Activated T-helper 1 cell treated with anti-CD3 and anti-CD28 coated beads, Interleukin-2, amount 50 U/mL, for 16 hours (primary cell): ENCODE measurements around the gene PHRF1.
"Not testable (repeated sequence)": the region's sequence is repeated elsewhere in the genome, so short reads cannot be mapped to it uniquely, and the experiment has no call there.

ENCODE experiments used
- DNase-seq, 2 donors: peaks; one replicate each; pipeline ENCODE4 v3.0.0-alpha.2; 2020; ENCODE audit warnings: low read depth in 1 of 2, low spot score in 1 of 2

The PHRF1 gene

DNA sequence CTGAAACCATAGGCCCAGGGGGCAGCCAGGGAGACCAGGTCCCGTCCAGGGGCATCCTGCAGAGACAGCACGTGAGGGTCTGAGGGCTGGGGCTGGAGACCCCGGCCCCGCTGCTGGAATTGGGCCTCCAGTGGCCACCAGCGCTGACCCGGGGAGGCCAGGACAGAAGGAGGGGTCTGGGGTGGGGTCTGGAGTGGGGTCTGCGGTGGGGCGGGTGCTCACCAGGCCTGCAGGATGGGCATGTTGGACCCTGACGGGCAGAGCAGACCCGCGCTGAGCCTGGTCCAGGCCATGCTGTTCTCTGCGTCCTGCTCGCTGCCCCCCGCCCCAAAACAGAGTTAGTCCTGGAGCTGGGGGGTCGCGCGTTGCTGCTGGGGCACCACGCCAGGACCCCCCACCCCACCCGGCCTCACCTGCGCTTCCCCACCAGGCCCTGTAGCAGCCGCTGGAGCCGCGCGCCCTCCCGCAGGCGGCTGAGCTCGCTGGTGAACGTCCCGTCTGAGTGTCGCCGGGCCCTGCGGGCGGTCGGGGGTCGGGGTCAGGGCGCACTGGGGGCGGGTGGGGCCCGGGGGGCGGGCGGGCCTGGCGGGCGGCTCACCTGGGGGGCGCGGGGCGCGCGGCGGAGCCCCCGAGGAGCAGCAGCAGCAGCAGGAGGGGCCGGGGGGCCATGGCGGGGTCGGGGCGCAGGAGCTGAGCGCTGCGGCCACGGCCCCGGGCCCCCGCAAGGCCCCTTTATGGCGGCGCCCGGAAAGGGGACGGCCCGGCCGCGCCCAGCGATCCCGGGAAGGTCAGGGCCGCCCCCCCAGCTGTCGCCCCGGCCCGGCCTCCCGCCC lies 50.4 kb downstream of the PHRF1 start, which contains the start of gene SCT:
SCT (minus strand) TSS at position 707 of the 833 bp plus-strand sequence; CDS start at position 669, 38 bp downstream.
- DNase-seq: no peak

DNA sequence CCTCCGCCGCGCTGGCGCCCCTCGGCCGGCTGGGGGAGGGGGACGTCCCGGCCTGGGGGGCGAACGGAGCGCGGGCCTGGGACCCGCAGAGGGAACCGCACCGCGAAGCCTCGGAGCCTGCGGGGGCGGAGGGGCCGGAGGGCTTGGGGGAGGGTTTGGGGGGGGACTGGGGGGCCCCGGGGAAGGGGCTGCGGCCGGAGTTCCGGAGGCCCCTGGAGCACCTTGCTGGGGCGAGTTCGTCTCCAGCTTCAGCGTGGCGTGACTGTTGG lies 51.0 kb downstream of the PHRF1 start:
- no peak for DNase-seq

DNA sequence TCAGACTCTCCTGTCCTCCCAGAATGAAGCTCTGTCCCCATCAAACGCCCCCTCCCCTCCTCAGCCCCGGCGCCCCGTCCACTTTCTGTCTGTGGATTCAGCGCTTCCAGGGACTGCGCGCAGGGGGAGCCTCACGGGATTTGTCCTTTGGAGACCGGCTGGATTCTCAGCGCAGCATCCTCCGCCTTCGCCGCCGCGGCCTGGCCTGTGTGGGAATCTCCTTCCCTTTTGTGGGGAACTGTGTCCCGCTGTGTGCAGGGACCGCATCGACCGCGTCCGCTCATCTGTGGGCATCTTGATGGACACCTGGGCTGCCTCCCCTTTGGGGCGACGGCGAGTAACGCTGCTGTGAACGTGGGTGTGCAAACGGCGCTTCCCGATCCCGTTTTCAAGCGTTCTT lies 51.8 kb downstream of the PHRF1 start:
- no peak for DNase-seq

DNA sequence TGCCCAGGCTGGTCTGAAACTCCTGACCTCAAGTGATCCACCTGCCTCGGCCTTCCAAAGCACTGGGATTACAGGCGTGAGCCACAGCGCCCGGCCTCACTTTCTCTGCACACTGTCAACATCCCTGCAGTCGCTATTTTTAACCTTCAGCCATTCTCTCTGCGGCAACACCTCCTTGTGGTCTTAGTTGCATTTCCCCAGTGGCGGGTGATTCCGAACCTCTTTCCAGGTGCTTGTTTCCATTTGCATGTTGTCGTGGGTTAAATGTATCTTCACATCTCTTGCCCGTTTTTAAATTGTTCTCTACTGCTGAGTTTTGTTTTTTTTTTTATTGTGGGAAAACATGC lies 52.9 kb downstream of the PHRF1 start:
- no peak for DNase-seq

DNA sequence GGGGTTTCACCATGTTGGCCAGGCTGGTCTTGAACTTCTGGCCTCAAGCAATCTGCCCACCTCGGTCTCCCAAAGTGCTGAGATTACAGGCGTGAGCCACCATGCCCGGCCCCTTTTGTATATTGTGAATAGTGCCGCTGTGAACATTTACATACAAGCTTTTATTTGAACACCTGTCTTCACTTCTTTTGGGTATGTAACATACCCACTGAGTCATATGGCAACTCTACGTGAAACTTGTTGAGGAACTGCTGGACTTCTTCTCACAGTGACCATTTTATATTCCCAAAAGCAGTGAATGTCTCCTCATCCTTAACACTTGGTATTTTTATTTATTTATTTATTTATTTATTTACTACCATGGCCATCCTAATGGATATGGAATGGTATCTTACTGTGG lies 54.6 kb downstream of the PHRF1 start:
- DNase-seq: no peak

DNA sequence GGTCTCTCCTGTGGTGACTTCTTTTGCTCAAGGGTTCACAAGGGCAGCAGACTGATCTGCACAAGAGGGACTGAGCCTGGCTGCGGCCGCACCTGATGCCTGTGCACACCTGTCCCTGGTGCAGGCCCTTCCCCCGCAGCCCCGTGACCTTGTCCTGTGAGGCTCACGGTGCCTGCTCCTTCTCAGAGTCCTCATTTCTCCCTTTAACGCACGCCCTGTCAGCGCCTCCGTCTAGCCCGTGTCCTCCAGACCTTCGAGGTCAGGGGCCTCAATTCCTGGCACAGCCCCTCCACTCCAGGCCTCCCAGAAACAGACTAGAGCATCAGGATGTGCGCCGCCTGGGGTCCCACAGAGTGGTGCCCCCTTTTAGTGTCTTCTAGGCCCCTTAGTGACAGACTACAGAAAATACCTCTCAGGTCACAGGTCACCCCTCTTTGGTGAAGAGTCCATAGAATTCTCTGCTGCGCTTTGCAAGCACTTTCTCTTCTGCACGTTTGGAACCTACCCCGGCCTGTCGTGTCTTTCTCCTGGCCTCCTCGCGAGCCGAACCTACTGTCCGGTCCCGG lies 59.8 kb downstream of the PHRF1 start:
- no peak for DNase-seq

DNA sequence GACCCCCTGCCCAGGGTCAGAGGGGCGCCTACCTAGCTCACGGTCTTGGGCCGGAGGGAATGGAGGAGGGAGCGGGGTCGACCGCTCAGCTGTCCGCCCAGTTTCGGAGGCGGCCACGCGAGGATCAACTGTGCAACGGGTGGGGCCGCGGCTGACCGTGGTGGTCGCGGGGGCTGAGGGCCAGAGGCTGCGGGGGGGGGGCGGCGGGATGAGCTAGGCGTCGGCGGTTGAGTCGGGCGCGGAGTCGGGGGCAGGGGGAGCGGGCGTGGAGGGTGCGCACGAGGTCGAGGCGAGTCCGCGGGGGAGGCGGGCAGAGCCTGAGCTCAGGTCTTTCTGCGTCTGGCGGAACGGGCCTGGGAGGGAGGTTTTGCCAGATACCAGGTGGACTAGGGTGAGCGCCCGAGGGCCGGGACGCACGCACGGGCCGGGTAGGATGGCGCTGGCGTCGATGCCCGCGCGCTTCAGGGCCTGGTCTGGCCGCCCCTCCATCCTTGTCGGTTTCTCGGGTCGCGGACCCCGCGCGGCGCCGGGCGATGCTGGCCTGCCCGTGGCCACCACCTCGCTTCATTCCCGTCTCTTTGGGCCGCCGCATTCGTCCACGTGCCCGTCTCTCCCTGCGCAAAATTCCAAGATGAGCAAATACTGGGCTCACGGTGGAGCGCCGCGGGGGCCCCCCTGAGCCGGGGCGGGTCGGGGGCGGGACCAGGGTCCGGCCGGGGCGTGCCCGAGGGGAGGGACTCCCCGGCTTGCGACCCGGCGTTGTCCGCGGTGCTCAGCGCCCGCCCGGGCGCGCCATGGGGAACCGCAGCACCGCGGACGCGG lies 60.5 kb downstream of the PHRF1 start, which contains the start of gene DRD4:
DRD4 (plus strand) TSS at position 759 of the 822 bp plus-strand sequence; CDS start at position 795, 36 bp downstream.
- no peak for DNase-seq

DNA sequence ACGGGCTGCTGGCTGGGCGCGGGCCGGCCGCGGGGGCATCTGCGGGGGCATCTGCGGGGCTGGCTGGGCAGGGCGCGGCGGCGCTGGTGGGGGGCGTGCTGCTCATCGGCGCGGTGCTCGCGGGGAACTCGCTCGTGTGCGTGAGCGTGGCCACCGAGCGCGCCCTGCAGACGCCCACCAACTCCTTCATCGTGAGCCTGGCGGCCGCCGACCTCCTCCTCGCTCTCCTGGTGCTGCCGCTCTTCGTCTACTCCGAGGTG lies 61.0 kb downstream of the PHRF1 start:
- DNase-seq: no peak

DNA sequence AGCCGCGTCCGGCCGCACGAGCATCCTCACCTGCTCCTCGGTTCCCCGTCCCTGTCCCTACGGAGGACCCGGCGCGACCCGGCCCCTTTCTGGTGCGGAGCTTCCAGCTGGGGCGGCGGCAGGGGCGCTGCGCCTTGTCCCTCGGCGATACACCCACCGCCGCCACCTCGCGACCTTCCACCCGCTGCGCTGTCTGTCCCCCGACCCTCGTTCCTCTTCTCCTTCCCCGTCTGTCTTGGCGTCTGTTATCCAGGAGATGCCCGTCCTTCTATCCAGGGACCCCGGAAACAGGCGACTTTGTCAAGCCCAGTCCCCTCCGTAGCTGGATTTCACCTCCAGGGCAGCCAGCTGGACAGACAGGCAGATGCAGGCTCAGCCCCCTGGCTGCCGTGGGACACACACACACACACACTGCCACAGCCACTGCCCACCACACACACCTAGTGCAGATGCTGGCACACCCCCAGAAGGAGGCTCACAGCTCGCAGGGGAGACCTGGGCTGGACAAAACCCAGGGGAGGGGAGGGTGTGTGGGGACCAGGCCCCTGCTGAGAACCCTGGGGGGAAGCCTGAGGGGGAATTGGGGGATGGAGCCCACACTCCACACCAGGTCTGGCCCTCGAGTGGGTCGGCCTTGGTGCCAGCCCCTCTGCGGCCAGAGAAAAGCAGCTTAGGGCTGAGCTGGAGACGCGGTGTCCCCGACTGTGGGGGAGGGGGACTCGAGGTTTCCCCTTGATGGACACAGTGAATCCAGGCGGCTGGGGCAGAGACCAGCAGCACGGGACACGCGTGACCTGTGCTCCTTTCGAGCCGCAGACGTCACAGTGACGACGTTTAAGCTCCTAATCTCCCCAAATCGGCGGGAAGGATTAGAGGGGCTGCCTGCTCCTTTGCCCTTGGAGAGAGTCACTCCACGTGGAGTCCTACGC lies 61.6 kb downstream of the PHRF1 start:
- DNase-seq: no peak

DNA sequence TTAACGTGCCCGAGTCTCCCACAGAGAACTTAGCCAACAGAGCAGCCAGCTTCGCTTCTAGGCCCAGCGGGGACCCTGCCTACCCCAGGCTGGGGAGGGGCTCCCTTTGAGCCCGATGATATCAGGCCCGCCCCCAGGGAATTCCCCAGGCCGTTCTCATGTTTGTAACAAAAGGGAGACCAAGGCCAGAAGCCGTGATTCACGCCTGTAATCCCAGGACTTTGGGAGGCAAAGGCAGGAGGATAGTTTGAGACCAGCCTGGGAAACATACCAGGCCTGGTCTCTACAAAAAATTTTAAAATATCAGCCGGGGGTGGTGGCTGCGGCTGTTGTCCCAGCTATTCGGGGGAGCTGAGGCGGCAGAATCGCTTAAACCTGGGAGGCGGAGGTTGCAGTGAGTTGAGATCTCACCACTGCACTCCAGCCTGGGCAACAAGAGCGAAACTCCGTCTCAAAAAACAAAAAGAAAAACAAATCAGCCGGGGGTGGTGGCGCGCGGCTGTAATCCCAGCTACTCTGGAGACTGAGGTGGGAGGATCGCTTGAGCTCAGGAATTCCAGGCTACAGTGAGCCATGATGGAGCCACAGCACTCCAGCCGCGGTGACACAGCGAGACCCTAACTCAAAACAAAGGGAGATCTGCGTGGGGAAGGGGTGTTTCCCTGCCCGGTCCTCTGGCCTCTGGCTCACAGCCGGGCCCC lies 62.5 kb downstream of the PHRF1 start:
- DNase-seq: no peak

DNA sequence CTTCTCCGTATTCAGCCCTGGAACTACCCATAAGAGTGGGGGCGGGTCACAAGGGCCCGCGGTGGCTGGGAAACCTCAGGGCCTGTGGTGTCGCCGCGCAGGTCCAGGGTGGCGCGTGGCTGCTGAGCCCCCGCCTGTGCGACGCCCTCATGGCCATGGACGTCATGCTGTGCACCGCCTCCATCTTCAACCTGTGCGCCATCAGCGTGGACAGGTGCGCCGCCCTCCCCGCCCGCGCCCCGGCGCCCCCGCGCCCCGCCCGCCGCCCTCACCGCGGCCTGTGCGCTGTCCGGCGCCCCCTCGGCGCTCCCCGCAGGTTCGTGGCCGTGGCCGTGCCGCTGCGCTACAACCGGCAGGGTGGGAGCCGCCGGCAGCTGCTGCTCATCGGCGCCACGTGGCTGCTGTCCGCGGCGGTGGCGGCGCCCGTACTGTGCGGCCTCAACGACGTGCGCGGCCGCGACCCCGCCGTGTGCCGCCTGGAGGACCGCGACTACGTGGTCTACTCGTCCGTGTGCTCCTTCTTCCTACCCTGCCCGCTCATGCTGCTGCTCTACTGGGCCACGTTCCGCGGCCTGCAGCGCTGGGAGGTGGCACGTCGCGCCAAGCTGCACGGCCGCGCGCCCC lies 63.2 kb downstream of the PHRF1 start:
- no peak for DNase-seq

DNA sequence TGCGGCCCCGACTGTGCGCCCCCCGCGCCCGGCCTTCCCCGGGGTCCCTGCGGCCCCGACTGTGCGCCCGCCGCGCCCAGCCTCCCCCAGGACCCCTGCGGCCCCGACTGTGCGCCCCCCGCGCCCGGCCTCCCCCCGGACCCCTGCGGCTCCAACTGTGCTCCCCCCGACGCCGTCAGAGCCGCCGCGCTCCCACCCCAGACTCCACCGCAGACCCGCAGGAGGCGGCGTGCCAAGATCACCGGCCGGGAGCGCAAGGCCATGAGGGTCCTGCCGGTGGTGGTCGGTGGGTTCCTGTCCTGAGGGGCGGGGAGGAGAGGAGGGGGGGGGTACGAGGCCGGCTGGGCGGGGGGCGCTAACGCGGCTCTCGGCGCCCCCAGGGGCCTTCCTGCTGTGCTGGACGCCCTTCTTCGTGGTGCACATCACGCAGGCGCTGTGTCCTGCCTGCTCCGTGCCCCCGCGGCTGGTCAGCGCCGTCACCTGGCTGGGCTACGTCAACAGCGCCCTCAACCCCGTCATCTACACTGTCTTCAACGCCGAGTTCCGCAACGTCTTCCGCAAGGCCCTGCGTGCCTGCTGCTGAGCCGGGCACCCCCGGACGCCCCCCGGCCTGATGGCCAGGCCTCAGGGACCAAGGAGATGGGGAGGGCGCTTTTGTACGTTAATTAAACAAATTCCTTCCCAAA lies 63.9 kb downstream of the PHRF1 start:
- no peak for DNase-seq

DNA sequence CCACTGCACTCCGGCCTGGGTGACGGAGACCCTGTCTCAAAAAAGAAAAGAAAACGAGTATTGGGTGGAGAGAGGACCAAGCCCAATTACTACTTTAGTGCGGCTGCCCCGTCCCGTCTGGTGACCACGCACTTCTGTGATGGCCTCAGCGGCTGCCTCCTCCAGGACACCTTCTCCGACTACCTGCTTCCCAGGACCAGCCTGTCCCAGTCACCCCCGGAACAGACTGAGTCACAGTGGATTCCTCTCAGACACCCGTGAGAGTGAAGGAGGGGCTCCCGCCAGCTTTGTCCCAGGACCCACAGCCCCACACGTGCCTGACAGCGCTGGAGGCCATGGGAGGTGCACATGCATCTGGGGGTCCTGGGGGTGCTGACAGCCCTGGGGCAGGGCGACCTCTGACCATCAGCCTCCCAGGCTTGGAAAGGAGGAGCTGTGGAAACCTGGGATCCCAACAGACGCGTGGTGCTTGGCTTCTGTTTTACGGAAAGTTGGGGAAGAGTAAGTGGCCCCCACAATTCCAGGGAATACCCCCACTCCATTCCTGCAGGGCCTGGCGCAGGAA lies 65.6 kb downstream of the PHRF1 start:
- DNase-seq: no peak

DNA sequence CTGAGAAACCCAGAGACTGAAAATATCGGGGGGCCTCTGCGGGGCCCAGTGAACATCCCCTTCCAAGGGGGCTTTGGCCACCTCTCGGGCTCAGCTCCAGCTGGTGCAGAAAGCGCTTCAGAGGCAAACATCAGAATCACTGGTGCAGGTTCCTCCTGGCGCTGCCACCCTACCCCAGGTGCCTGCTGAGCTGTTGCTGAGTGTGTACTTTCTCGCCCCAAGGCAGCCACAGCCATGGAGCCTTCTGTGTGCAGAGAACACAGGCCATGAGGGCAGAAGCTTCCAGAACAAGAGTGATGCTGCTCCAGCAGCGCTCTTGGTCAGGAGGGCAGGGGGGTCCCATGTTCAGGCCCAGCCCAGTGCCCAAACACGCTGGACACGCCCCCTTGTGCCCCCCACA lies 67.1 kb downstream of the PHRF1 start:
- no peak for DNase-seq

DNA sequence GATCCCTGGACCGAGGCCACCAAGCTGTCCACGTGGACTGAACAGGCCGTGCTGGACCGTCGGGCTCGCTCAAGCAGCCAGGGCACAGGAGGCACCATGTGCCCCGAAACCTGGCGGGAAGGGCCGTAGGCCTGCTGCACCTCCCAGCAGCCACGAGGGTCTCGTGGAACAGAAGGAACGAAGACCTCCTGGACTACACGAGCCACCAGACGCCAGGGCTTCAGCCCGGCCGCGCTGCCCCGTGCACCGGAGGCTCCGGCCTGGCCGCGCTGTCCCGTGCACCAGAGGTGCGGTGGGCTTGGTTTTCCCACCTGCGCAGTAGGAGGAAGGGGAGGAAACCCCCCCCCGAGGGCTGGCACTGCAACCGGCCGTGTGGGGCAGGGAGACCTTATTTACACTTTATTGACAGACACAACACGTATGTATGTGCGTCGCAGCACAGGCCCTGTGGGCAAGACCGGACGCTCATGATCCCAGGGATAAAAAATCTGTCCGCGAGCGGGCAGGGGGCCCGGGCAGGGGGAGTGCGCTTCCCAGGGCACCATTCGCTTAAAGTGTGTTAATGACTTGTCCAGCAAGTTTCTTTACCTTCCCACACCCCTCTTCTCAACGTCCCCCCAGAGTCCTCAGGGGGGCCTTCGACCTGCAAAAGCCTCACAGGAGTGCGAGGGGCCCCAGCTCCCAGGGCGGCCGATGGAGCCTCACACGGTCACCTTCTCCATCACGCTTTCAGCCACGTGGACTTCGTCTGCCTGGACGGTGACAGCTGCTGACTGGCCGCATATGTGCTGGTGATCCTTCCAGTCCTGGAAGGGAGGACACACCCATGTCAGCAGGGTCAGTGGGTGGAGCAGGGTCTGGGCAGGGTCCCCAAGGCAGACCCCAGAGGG lies 67.8 kb downstream of the PHRF1 start:
- no peak for DNase-seq

DNA sequence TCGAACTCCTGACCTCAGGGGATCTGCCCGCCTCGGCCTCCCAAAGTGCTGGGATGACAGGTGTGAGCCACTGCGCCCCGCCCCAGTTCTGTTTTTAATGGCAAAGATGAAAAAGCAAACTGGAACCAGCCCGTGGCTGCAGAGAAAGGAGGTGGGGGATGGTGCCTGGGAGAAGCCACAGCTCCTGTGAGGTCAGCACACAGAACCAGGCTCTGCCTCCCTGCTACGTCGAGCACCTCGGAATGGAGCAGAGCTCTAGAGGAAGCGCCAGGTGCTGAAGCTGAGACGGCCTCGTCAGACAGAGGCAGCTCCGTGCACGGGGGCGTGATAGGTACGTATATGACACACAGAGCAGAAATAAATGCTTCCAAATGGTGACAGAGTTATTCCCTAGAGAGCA lies 69.3 kb downstream of the PHRF1 start:
- no peak for DNase-seq

DNA sequence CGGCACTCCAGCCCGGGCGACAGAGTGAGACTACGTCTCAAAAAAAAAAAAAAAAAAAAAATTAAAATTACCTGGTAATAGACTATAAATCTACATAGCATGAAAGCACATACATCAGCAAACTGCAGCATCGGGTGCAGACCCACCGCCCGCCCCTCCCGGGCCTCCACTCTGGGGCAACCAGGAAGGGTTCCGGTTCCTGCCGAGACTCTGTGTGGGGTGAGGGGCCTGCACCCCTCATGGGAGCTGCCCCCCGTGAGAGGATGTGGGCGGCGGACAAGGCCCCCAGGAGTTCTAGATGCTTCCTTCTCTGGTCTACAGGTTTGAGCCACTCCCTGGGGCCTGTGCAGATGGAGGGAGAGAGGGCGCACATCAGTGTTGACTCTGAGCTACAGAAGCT lies 69.9 kb downstream of the PHRF1 start:
- DNase-seq: no peak

DNA sequence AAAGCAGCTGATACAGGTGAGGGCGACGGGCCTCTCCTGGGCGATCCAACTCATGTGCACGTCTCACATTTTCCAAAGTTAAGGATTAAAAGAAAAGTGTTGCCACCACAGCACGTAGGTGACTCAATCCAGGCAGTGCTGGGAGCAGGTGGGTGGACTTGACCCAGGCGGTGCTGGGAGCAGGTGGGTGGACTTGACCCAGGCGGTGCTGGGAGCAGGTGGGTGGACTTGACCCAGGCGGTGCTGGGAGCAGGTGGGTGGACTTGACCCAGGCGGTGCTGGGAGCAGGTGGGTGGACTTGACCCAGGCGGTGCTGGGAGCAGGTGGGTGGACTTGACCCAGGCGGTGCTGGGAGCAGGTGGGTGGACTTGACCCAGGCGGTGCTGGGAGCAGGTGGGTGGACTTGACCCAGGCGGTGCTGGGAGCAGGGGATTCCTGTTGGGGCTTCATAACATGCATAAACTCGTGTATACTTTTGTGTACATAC lies 71.4 kb downstream of the PHRF1 start:
- DNase-seq: not testable (repeated sequence)
